Stimulated activated CD4-positive, alpha-beta T cell treated with anti-CD3 and anti-CD28 coated beads, TNF-alpha, amount 100 ng/mL, for 48 hours (primary cell): ENCODE measurements around the gene AIFM1.

Experiments
- DNase-seq, 3 donors: peaks; one replicate each; pipeline ENCODE4 v3.0.0-alpha.2; 2020; ENCODE audit warnings: low read depth in 3 of 3

The AIFM1 gene

DNA sequence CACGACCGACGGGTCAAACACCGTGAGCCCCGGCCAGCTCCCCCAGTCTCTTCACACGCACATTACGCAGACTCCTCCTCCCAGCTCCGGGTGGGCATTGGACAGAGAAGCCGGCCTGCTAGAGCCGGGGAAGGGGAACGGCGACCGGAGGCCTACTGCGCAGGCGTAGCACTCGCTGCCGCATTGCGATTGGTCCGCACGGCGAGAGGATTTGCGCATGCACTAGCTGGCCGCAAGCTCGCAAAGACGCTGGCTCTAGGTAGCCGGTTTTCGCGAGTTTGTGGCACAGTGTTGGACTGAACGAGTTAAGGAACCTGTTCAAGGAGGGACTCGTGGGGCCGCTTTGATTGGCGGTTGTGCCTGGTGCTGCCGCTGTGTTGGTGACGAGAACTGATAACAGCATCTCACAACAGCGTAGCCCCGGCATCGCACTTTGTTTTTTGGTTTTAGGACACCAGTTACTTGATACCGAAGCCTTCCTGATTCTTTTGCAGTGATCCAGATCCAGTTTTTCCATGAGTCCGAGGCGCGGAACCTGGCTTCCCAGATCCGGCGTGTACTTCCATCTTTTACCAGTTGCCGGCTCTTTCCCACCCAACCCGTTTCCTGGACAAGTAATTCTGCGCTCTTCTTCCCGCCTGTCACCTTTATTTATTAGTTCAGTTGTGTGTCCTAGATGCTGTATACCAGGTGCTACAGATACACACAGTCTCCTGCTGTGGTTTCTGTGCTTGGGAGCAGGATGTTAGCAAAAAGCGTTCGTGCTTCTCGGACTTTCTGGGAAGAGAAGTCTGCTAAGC is at the start of gene AIFM1:
TSS of gene AIFM1 (minus strand) at position 139 of the 800 bp plus-strand sequence. CDS start 185 bp downstream, outside the sequence.
- DNase-seq, result peak; percentile 67 to 73 (median 73)

DNA sequence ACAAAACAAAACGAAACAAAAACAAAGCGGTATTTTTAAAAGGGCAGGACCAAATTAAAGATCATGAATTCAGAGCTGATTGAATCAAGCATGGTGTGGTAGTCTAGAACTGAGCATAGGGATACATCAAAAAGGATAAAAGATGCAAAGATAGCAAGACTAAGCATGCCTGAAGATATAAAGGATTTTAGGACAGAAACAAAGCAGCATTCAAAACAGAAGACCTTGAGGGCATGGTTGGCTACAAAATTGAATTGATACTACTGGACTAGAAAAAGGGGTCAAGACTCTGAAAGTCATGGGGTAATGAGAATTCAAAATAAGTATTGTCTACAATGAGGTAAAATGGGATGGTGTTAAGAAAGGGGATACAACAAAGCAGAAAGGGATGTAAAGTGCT is 47.7 kb upstream of the AIFM1 start:
- no peak for DNase-seq

- no peak for DNase-seq
These were observed 46.7 kb upstream of the AIFM1 start for GRCh38 chrX:130212371-130212770.

- no peak for DNase-seq
These were observed 46.0 kb upstream of the AIFM1 start for GRCh38 chrX:130211415-130212186.

DNA sequence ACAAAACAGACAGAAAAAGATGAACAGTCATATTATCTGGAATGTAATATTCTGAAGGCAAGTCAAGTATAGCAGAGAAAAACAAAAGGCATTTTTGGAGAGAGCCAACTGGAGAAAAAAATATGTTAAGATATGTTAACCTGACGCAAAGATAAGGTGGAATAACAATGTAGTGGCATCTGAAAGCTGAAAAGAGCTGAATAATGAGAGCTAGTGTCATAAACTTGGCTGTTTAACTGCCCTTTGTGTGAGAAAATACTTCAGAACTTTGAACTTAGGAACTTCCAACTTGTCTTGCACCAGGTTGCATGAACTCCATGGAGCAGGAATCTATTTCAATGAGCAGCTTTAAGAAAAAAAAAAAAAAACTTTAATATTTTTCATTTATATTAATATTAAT is 39.0 kb upstream of the AIFM1 start:
- no peak for DNase-seq

DNA sequence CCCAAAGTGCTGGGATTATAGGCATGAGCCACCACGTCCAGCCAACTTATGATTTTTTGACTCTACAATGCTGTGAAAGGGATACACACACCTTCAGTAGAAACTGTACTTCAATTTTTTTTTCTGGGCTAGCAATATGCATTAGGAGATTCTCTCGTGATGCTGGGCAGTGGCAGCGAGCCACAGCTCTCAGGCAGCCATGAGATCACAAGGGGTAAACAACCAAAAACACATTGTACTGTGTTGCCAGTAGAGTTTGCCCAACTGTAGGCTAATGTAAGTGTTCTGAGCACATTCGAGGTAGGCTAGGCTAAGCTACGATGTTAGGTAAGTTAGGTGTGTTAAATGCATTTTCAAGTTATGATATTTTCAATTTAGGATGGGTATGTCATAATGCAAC is 31.8 kb upstream of the AIFM1 start:
- no peak for DNase-seq

DNA sequence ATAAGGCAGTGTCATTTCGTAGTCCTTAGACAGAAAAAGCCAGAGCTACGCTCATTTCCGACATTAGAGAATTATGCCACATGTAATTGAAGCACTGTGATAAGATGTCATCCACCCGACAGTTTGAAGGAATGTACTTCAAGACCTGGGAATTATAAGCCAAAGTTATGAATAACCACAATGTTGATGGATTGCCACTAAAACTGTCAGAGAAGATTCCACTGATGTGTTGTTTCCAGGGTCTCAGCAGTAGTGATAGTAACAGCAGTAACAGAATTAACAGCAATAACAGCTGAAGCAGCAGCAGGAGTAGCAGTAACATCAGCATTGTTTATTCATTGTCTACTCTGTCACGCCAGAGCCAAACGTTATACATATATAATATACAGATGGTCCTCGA is 30.8 kb upstream of the AIFM1 start:
- DNase-seq, result no peak

DNA sequence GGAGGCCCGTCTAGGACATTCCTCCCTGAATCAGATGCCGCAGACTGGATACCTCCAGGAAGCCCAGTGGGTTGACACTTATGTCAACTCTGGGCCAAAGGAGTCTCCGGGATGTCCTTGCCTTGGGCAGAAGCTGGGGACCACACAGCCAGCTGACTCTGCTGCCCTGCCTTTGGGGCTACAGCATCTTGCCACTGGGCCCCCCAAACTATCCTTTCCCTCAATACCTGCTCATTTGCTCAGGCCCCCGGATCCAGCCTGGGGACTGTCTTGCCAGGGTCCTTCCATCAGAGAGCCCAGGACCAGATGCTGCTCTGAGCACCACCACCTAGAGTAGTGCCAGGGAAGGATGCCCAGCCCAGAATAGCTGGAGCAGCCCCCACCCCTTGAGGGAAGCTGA is 25.2 kb upstream of the AIFM1 start:
- DNase-seq, result no peak

- no peak for DNase-seq
These were observed 21.0 kb upstream of the AIFM1 start for GRCh38 chrX:130186651-130187050.

DNA sequence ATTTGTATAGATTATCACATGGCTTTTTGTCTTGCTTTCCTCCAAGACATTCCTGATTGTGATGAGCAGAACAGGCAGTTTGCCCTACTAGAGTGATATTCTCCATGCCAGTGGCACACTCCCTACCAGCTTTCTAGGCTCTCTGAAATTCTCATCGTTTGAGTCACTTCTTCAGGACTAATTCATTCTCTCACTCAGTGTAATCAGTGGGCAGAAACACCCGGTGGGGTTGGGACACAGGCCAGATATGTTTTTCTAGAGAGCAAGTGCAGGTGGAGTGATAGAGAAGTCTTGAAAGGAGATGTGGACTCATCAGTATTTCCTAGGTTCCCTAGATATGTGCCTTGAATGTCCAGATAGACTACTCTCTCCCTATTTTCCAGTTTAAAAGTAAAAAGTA is 19.2 kb upstream of the AIFM1 start:
- DNase-seq, result no peak

DNA sequence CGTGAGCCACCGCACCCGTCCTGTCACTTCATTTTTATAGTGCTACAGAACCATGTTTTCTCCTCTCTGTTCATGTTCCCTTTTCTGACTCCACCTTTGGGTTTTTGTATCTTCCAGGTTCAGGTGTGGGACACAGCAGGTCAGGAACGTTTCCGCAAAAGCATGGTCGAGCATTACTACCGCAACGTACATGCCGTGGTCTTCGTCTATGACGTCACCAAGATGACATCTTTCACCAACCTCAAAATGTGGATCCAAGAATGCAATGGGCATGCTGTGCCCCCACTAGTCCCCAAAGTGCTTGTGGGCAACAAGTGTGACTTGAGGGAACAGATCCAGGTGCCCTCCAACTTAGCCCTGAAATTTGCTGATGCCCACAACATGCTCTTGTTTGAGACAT is 18.5 kb upstream of the AIFM1 start:
- no peak for DNase-seq

DNA sequence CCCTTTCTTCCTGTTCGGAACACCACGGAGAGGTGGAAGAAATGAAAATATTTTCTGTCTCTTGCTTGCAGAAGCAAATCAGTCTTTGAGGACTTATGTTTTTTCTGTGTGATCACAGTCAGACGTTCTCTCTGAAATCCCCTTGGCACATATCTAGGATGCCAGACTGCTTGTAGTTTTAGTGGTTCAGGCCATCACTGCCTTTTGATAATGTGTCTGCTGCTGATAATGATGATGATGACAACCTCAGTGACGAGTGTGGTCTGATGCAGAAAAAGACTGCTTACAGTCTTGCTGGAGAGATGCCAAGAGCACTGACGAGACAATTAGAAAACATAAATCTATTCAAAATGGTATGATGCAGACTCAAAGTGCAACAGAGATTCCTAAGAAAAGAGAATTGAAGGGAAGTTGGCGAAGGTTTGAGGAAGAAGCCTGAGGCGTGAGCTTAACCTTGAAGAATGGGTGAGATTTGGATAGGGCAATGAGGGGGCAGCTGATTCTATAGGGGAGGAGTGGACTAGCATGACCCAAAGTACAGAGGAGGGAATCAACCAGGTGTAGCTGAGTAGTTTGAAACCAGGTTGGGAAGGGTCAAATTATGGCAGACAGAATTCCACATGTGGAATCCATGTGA is 14.1 kb upstream of the AIFM1 start:
- DNase-seq, result no peak

- DNase-seq, result no peak
These were observed 13.5 kb upstream of the AIFM1 start for GRCh38 chrX:130179170-130179569.

GRCh38 chrX:130176942-130177341 is 11.3 kb upstream of the AIFM1 start:
- no peak for DNase-seq

- no peak for DNase-seq
These were observed 10.7 kb upstream of the AIFM1 start for GRCh38 chrX:130176354-130176776.

DNA sequence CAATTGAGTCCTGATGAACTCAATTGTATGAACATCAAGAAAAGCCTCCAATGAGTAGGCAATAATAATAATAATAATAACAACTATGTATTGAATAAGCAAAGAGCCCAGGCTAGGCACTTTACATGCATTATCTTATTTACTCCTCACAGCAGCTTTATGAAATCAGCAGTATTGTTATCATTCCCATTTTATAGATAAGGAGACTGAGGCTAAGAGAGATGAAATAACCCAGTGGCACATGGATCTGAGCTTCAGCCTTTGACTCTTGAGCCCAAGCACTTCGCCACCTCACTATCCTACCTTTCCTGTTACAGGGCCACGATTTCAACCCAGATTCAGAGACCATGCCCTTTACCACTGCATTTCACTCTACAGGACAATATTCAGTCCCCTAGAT is 9.3 kb upstream of the AIFM1 start:
- no peak for DNase-seq

- no peak for DNase-seq
These were observed 8.5 kb upstream of the AIFM1 start for GRCh38 chrX:130174045-130174704.

- DNase-seq, result peak in 1 of 3 donors; percentile 7
These were observed 7.7 kb upstream of the AIFM1 start for GRCh38 chrX:130173190-130173895.

GRCh38 chrX:130172127-130172845 is 6.6 kb upstream of the AIFM1 start:
- no peak for DNase-seq

- peak in 1 of 3 donors; percentile 22 for DNase-seq
These were observed 5.9 kb upstream of the AIFM1 start, which contains the start of gene RAB33A for GRCh38 chrX:130171446-130172126. TSS of gene RAB33A (plus strand) at chrX:130171962. CDS start at chrX:130172063, 101 bp downstream.
